ENCODE results near the gene DBNL.

- TF ChIP-seq CTCF (IDR thresholded peaks at IDR 0.05) (no peak), POLR2A (IDR thresholded peaks at IDR 0.05) (no peak)
Observed at GRCh38 chr7:44080686-44081265, 36.3 kb downstream of the DBNL start.
